SU-DHL-6 (cell line): ENCODE data around the gene SLC6A5.

Experiments
- H2AFZ ChIP-seq: fragments of 200-600 bp; sonication (generic); 2 replicates; pipeline ENCODE4 v1.6.1; 2014; ENCODE audit warnings: low read depth, mild to moderate bottlenecking, moderate library complexity, mixed read lengths, antibody characterized with exemption, low read length; ENCODE audit not compliant: severe bottlenecking
- H3F3A ChIP-seq: fragments of 200-600 bp; shearing (Covaris generic); 2 replicates; pipeline ENCODE4 v1.6.0; 2016; ENCODE audit warnings: antibody characterized with exemption, mild to moderate bottlenecking; ENCODE audit not compliant: insufficient read depth
- H3K27ac ChIP-seq: fragments of 200-600 bp; sonication (generic); 2 replicates; pipeline ENCODE4 v1.5.1; 2016; ENCODE audit warnings: low read depth, mild to moderate bottlenecking, low read length, moderate library complexity, mixed read lengths
- H3K27me3 ChIP-seq: fragments of 200-600 bp; sonication (generic), shearing (Covaris generic); 2 replicates; pipeline ENCODE4 v1.6.0; 2014; ENCODE audit warnings: mild to moderate bottlenecking, low read length
- H3K36me3 ChIP-seq: fragments of 200-600 bp; sonication (generic); 2 replicates; pipeline ENCODE4 v1.6.1; 2014; ENCODE audit warnings: mild to moderate bottlenecking, low read length, mixed read lengths
- H3K4me2 ChIP-seq: fragments of 300-600, 200-600 bp; shearing (Covaris generic), sonication (generic); 2 replicates; pipeline ENCODE4 v1.6.0; 2014; ENCODE audit warnings: low read length, low read depth, mild to moderate bottlenecking; ENCODE audit not compliant: poor library complexity, severe bottlenecking
- H3K4me3 ChIP-seq: fragments of 200-600 bp; sonication (generic); 2 replicates; pipeline ENCODE4 v1.5.1; 2014; ENCODE audit warnings: antibody characterized with exemption, low read length, mild to moderate bottlenecking, mixed read lengths; ENCODE audit not compliant: insufficient read depth, poor library complexity, severe bottlenecking
- H3K79me2 ChIP-seq: fragments of 200-600 bp; sonication (generic); 2 replicates; pipeline ENCODE4 v1.6.1; 2014; ENCODE audit warnings: mild to moderate bottlenecking, low read length, moderate library complexity; ENCODE audit not compliant: insufficient read depth
- H3K9ac ChIP-seq: fragments of 200-600 bp; sonication (generic); 2 replicates; pipeline ENCODE4 v1.7.0; 2014; ENCODE audit warnings: mild to moderate bottlenecking, low read length
- H3K9me2 ChIP-seq: fragments of 200-600 bp; sonication (generic); replicated peaks from 2 replicates; pipeline ENCODE4 v1.6.1; 2014; ENCODE audit warnings: low read length; ENCODE audit not compliant: insufficient read depth
- H3K9me3 ChIP-seq: fragments of 200-600 bp; sonication (generic); 2 replicates; pipeline ENCODE4 v1.6.1; 2014; ENCODE audit warnings: low read length, mixed read lengths; ENCODE audit not compliant: insufficient read depth
- H4K20me1 ChIP-seq: fragments of 200-600 bp; sonication (generic); 2 replicates; pipeline ENCODE4 v1.6.1; 2014; ENCODE audit warnings: low read depth, mild to moderate bottlenecking, antibody characterized with exemption, low read length, moderate library complexity, mixed read lengths
- EZH2phosphoT487 ChIP-seq: fragments of 200-600 bp; sonication (generic), shearing (Covaris generic); conservative IDR thresholded peaks from 2 replicates; pipeline ENCODE4 v1.6.1; 2018; ENCODE audit warnings: mild to moderate bottlenecking, antibody characterized with exemption, low read length, moderate library complexity, mixed read lengths
- TF ChIP-seq, protein P1 (sequence below): fragments of 200-600 bp; sonication (generic); IDR thresholded peaks from one replicate; pipeline ENCODE4 v1.5.1; 2017; ENCODE audit warnings: antibody characterized with exemption, mild to moderate bottlenecking, low read length, moderate library complexity; ENCODE audit not compliant: insufficient read depth, poor library complexity, severe bottlenecking

Gene SLC6A5

GRCh38 chr11:20596205-20597153 is 2.9 kb upstream of the SLC6A5 start:
- Histone ChIP-seq H3F3A (no peaks in the 10 kb centered on the region), H3K27ac (no peak overlapping the region), H3K4me2 (no peak overlapping the region), H3K79me2 (no peaks in the 10 kb centered on the region), H3K9ac (no peak overlapping the region), H3K27me3 (no peaks in the 10 kb centered on the region), H4K20me1 (no peaks in the 10 kb centered on the region), H3K36me3 (no peaks in the 10 kb centered on the region), H3K9me2 (no peaks in the 10 kb centered on the region), H2AFZ (no peak overlapping the region), H3K4me3 (no peak overlapping the region), H3K9me3 (no peaks in the 10 kb centered on the region)
- TF ChIP-seq, protein P1, sequence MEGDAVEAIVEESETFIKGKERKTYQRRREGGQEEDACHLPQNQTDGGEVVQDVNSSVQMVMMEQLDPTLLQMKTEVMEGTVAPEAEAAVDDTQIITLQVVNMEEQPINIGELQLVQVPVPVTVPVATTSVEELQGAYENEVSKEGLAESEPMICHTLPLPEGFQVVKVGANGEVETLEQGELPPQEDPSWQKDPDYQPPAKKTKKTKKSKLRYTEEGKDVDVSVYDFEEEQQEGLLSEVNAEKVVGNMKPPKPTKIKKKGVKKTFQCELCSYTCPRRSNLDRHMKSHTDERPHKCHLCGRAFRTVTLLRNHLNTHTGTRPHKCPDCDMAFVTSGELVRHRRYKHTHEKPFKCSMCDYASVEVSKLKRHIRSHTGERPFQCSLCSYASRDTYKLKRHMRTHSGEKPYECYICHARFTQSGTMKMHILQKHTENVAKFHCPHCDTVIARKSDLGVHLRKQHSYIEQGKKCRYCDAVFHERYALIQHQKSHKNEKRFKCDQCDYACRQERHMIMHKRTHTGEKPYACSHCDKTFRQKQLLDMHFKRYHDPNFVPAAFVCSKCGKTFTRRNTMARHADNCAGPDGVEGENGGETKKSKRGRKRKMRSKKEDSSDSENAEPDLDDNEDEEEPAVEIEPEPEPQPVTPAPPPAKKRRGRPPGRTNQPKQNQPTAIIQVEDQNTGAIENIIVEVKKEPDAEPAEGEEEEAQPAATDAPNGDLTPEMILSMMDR = no peak
- TF ChIP-seq EZH2phosphoT487 = no peak

DNA sequence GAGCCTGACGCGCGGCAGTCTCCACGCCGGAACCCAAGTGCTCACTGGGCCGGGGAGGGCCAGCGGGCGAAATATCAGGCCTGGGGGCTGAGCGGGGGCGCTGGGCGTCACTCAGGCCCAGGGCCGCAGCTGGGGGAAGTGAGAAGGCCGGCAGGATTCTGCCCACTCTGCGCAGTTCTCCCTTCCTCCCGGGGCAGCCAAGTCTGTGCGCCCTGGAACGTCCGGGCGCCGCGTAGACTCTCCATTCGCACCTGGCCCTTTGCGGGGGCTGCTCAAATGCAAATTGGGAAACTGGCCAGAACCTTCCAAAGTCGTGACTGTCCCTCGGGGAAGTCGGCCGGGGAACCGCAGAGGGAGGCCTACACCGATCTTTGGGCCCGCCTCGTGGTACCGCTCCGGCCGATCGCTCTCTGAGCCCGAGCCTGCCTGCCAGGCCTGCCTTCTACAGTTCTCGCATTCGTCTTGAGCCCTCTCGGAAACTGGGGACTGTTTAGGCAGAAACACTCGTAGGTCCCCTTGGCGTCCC is 2.2 kb upstream of the SLC6A5 start:
- no peaks in the 10 kb centered on the region for H3K36me3 ChIP-seq
- H2AFZ ChIP-seq = no peak overlapping the region
- no peak overlapping the region for H3K4me3 ChIP-seq
- H3K27ac ChIP-seq = no peak overlapping the region
- no peaks in the 10 kb centered on the region for H3K9me3 ChIP-seq
- no peak overlapping the region for H3K9ac ChIP-seq
- TF ChIP-seq, protein P1 = no peak
- TF ChIP-seq EZH2phosphoT487 = no peak
- H3K9me2 ChIP-seq = no peaks in the 10 kb centered on the region
- H3K4me2 ChIP-seq = no peak overlapping the region
- no peaks in the 10 kb centered on the region for H3K79me2 ChIP-seq
- H4K20me1 ChIP-seq = no peaks in the 10 kb centered on the region
- H3K27me3 ChIP-seq = no peaks in the 10 kb centered on the region
- no peaks in the 10 kb centered on the region for H3F3A ChIP-seq

DNA sequence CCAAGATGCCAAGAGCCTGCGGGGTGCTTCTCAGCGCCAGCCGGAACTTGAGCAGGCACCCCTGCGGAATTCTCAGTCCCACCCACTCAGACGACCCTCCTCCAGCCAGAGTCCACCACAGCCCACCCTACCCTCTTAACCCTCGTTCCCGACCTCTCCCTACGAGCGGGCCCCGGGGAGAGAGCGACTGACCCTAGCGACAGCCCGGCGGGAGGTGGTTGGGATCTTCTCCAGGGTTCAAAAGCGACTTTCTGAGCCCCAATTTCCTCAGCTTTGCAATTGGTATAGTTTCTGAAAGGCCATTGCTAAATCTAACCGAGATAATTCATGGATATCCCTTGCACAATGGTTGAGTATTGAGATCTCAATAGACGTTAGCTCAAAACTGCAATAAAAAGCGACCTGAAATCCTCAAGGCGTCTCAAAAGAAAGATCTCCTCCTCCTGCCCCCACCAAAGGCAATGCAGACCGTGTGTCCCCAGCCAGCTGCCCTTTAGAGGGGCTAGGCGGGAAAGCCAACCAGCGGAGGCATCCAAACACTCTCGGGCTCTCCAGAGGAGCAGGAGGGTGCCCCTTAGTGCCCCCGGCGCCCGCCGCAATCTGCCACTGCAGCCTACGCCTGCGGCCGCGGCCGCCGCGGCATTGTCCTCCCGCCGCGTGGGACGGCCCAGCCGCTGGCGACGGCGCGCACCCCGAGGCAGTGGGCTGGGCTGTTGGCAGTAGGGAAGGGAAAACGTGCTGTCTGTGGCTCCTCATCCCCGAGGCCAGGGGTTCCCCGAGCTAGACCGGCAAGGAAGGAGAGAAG is 1.5 kb upstream of the SLC6A5 start:
- no peaks in the 10 kb centered on the region for H3K9me2 ChIP-seq
- H3K9ac ChIP-seq = no peak overlapping the region
- H3K27ac ChIP-seq = no peak overlapping the region
- H3K36me3 ChIP-seq = no peaks in the 10 kb centered on the region
- no peak overlapping the region for H3K4me2 ChIP-seq
- H3F3A ChIP-seq = no peaks in the 10 kb centered on the region
- H2AFZ ChIP-seq = no peak overlapping the region
- no peaks in the 10 kb centered on the region for H3K79me2 ChIP-seq
- H3K9me3 ChIP-seq = no peaks in the 10 kb centered on the region
- no peaks in the 10 kb centered on the region for H4K20me1 ChIP-seq
- H3K4me3 ChIP-seq = no peak overlapping the region
- no peaks in the 10 kb centered on the region for H3K27me3 ChIP-seq
- TF ChIP-seq, protein P1 = no peak
- no peak for TF ChIP-seq EZH2phosphoT487
